ENCODE results near the gene FKBP1B.

- TF ChIP-seq EZH2 (IDR thresholded peaks at IDR 0.05) (no peak), POLR2AphosphoS5 (IDR thresholded peaks at IDR 0.05; ENCODE audit: borderline replicate concordance, low read depth, low read length) (no peak), FOXP2 (optimal IDR thresholded peaks at IDR 0.05; ENCODE audit: control extremely low read depth, extremely low read length, insufficient read depth) (no peak)
These were observed 9.2 kb downstream of the FKBP1B start for GRCh38 chr2:24058564-24059271.
